ENCODE results near the gene OCEL1. TPM values are rescaled to one million over a fixed set of nuclear protein-coding genes. Genes with fewer than 3 reads are reported as not detected.

OCEL1 gene
- total and polyA plus RNA-seq, 2 of the 13 experiments (the other 11 are each of a cell fraction or from before 2014, with no cell fraction given), result 10.6 to 17.2 TPM

DNA sequence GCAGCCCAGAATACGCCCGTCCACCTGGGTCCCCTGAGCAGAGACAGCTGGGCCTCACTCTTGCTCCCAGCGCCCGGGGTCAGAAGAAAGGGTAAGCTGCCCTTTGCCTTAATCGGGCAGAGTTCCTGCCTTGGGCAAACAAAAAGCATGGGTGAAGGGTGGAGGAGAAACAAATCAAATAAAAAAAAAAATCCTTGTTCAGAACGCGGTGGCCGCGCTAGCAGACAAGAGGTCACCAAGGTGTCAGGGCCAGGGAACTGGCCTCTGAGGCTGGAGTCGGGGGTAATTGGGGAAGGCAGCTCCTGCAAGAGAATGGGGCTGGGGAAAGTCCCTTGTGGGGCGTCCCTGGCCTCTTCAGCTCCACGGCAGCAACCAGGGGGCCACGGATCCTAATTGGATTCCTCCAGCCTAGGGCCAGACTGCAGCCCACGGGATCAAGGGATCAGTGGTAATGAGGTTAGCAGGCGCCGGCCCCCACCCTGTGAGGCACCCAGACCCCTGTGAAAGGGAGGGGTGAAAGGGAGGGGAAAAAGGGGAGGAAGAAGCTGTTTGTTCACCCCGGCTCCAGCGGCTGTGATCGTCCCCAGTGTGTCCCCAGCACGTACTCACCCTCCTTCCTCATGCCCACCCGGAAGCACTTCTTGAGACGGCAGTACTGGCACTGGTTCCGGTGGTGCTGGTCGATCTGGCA is 14.2 kb downstream of the OCEL1 start (continued):
- TF ChIP-seq, protein P1, sequence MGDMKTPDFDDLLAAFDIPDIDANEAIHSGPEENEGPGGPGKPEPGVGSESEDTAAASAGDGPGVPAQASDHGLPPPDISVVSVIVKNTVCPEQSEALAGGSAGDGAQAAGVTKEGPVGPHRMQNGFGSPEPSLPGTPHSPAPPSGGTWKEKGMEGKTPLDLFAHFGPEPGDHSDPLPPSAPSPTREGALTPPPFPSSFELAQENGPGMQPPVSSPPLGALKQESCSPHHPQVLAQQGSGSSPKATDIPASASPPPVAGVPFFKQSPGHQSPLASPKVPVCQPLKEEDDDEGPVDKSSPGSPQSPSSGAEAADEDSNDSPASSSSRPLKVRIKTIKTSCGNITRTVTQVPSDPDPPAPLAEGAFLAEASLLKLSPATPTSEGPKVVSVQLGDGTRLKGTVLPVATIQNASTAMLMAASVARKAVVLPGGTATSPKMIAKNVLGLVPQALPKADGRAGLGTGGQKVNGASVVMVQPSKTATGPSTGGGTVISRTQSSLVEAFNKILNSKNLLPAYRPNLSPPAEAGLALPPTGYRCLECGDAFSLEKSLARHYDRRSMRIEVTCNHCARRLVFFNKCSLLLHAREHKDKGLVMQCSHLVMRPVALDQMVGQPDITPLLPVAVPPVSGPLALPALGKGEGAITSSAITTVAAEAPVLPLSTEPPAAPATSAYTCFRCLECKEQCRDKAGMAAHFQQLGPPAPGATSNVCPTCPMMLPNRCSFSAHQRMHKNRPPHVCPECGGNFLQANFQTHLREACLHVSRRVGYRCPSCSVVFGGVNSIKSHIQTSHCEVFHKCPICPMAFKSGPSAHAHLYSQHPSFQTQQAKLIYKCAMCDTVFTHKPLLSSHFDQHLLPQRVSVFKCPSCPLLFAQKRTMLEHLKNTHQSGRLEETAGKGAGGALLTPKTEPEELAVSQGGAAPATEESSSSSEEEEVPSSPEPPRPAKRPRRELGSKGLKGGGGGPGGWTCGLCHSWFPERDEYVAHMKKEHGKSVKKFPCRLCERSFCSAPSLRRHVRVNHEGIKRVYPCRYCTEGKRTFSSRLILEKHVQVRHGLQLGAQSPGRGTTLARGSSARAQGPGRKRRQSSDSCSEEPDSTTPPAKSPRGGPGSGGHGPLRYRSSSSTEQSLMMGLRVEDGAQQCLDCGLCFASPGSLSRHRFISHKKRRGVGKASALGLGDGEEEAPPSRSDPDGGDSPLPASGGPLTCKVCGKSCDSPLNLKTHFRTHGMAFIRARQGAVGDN (CRISPR knock-in tag; IDR thresholded peaks at IDR 0.05), result peak; percentile 94
- TF ChIP-seq ZNF451 (CRISPR knock-in tag; IDR thresholded peaks at IDR 0.05), result no peak; the same call in 1 of the 2 replicates
- TF ChIP-seq NFKBIZ (CRISPR knock-in tag; IDR thresholded peaks at IDR 0.05), result no peak
- TF ChIP-seq HDAC2 (CRISPR knock-in tag; IDR thresholded peaks at IDR 0.05), result peak; percentile 53; the same call in 1 of the 2 replicates
- TF ChIP-seq, protein P2, sequence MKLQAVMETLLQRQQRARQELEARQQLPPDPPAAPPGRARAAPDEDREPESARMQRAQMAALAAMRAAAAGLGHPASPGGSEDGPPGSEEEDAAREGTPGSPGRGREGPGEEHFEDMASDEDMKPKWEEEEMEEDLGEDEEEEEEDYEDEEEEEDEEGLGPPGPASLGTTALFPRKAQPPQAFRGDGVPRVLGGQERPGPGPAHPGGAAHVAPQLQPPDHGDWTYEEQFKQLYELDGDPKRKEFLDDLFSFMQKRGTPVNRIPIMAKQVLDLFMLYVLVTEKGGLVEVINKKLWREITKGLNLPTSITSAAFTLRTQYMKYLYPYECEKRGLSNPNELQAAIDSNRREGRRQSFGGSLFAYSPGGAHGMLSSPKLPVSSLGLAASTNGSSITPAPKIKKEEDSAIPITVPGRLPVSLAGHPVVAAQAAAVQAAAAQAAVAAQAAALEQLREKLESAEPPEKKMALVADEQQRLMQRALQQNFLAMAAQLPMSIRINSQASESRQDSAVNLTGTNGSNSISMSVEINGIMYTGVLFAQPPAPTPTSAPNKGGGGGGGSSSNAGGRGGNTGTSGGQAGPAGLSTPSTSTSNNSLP (IDR thresholded peaks at IDR 0.05; ENCODE audit: low read depth, low read length), result 0 out of 2 replicates have a peak, but pooled peaks have one; percentile 11
- peak; percentile 43; the same call in 1 of the 2 replicates for TF ChIP-seq SPEN (CRISPR knock-in tag; IDR thresholded peaks at IDR 0.05; ENCODE audit: low read depth)
- TF ChIP-seq, protein P3, sequence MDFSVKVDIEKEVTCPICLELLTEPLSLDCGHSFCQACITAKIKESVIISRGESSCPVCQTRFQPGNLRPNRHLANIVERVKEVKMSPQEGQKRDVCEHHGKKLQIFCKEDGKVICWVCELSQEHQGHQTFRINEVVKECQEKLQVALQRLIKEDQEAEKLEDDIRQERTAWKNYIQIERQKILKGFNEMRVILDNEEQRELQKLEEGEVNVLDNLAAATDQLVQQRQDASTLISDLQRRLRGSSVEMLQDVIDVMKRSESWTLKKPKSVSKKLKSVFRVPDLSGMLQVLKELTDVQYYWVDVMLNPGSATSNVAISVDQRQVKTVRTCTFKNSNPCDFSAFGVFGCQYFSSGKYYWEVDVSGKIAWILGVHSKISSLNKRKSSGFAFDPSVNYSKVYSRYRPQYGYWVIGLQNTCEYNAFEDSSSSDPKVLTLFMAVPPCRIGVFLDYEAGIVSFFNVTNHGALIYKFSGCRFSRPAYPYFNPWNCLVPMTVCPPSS (IDR thresholded peaks at IDR 0.05), result no peak
- TF ChIP-seq, protein P4, sequence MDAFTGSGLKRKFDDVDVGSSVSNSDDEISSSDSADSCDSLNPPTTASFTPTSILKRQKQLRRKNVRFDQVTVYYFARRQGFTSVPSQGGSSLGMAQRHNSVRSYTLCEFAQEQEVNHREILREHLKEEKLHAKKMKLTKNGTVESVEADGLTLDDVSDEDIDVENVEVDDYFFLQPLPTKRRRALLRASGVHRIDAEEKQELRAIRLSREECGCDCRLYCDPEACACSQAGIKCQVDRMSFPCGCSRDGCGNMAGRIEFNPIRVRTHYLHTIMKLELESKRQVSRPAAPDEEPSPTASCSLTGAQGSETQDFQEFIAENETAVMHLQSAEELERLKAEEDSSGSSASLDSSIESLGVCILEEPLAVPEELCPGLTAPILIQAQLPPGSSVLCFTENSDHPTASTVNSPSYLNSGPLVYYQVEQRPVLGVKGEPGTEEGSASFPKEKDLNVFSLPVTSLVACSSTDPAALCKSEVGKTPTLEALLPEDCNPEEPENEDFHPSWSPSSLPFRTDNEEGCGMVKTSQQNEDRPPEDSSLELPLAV (CRISPR knock-in tag; conservative IDR thresholded peaks at IDR 0.05; ENCODE audit: low read depth), result no peak
- no peak for TF ChIP-seq PHF5A (CRISPR knock-in tag; IDR thresholded peaks at IDR 0.05; ENCODE audit: low read depth, unreplicated experiment)
- TF ChIP-seq ZNF446 (CRISPR knock-in tag; IDR thresholded peaks at IDR 0.05), result 0 out of 2 replicates have a peak, but pooled peaks have one; percentile 41
- peak; percentile 70; the same call in 1 of the 2 replicates for TF ChIP-seq ZNF430 (CRISPR knock-in tag; IDR thresholded peaks at IDR 0.05)
- no peak for TF ChIP-seq AHR (CRISPR knock-in tag; IDR thresholded peaks at IDR 0.05)
- TF ChIP-seq RXRA (CRISPR knock-in tag; IDR thresholded peaks at IDR 0.05), result peak; percentile 93
- no peak for TF ChIP-seq ZNF343 (CRISPR knock-in tag; IDR thresholded peaks at IDR 0.05)
- peak; percentile 17 for TF ChIP-seq PCBP2 (optimal IDR thresholded peaks at IDR 0.05; ENCODE audit: low read depth, low read length, poor library complexity, severe bottlenecking)
- peak; percentile 43; the same call in 1 of the 2 replicates for TF ChIP-seq NCOA2 (CRISPR knock-in tag; IDR thresholded peaks at IDR 0.05)
- no peak for TF ChIP-seq POLR2G (IDR thresholded peaks at IDR 0.05; ENCODE audit: low read depth, low read length)
- TF ChIP-seq TCF7L2 (IDR thresholded peaks at IDR 0.05; ENCODE audit: low read depth, low read length), result no peak
- TF ChIP-seq, protein P5, sequence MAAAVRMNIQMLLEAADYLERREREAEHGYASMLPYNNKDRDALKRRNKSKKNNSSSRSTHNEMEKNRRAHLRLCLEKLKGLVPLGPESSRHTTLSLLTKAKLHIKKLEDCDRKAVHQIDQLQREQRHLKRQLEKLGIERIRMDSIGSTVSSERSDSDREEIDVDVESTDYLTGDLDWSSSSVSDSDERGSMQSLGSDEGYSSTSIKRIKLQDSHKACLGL (CRISPR knock-in tag; IDR thresholded peaks at IDR 0.05), result no peak

Measured in HepG2 (cell line).